ENCODE results near the gene OSBPL2. TPM values are rescaled to one million over a fixed set of nuclear protein-coding genes. Genes with fewer than 3 reads are reported as not detected.

OSBPL2 gene
- polyA plus RNA-seq, 1 donor (not counting 4 experiments of a cell fraction or from before 2014, with no cell fraction given), result 15.9 TPM

DNA sequence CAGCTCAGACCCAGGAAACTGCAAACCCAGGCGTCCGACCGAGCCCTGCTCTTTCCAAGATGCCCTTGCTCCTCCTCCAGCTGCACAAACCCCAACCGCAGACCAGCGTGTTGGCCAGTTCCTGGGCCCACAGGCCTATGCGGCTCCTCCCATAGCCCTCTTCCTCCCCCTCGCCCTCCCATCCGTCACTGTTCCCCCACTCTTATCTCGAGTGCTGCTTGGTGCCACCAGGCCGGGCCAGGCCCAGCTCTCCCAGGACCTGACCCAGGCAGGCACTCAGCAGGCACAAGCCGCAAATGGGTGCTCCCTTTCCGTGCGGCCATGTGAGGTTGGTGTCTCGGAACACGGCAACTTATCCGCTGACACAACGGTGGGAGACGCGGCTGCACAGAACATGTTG lies 93.0 kb downstream of the OSBPL2 start:
- Histone ChIP-seq H3K9ac (ENCODE audit: control insufficient read depth, extremely low read depth, insufficient read depth, low read length) (no peak overlapping the region), H3K4me3 (ENCODE audit: control insufficient read depth in 2 of 3, extremely low read depth in 1 of 3, insufficient read depth in 2 of 3, low read depth in 1 of 3, low read length in 3 of 3) (no peak overlapping the region), H2AFZ (ENCODE audit: control insufficient read depth, low read length) (no peak overlapping the region), H3K27me3 (ENCODE audit: control insufficient read depth, extremely low read depth, insufficient read depth, low read length) (no peaks in the 10 kb centered on the region), H3K27ac (ENCODE audit: control insufficient read depth, insufficient read depth, low read length) (no peak overlapping the region), H3K9me1 (ENCODE audit: control insufficient read depth, extremely low read depth, insufficient read depth, low read length) (no peaks in the 10 kb centered on the region), H3K36me3 (ENCODE audit: control insufficient read depth in 2 of 2, extremely low read depth in 1 of 2, insufficient read depth in 2 of 2, low read length in 2 of 2) (peaks cover 45 to 62% of the 10 kb centered on the region in 2 experiments), H3K4me2 (ENCODE audit: control insufficient read depth, extremely low read depth, insufficient read depth, low read depth, low read length) (no peak overlapping the region), H3K9me3 (ENCODE audit: control insufficient read depth, low read depth, low read length) (no peaks in the 10 kb centered on the region), H4K20me1 (ENCODE audit: control insufficient read depth, extremely low read depth, insufficient read depth, low read length) (no peaks in the 10 kb centered on the region), H3K4me1 (ENCODE audit: control insufficient read depth, extremely low read depth, insufficient read depth, low read length) (no peaks in the 10 kb centered on the region), H3K79me2 (ENCODE audit: control insufficient read depth, insufficient read depth, low read length) (no peaks in the 10 kb centered on the region)
- dilution Hi-C loops (cut with MboI; ENCODE audit: extremely low pct_ligation_motif_present, low sequenced_read_pairs), result no loop called here
- no peak for DNase-seq (ENCODE audit: low read depth, low spot score)
- no peak for FAIRE-seq
- TF ChIP-seq CTCF (optimal IDR thresholded peaks at IDR 0.05 in 1 of 3, IDR thresholded peaks at IDR 0.05 in 1 of 3, conservative IDR thresholded peaks at IDR 0.05 in 1 of 3; ENCODE audit: extremely low read depth in 1 of 3, insufficient read depth in 2 of 3, low read length in 3 of 3) (no peak), EZH2 (IDR thresholded peaks at IDR 0.05; ENCODE audit: low read length) (no peak)

- H2AFZ ChIP-seq (ENCODE audit: control insufficient read depth, low read length), result no peak overlapping the region
- DNase-seq (ENCODE audit: low read depth, low spot score), result no peak
- H3K4me2 ChIP-seq (ENCODE audit: control insufficient read depth, extremely low read depth, insufficient read depth, low read depth, low read length), result no peak overlapping the region
- H4K20me1 ChIP-seq (ENCODE audit: control insufficient read depth, extremely low read depth, insufficient read depth, low read length), result no peaks in the 10 kb centered on the region
- no peaks in the 10 kb centered on the region for H3K9me1 ChIP-seq (ENCODE audit: control insufficient read depth, extremely low read depth, insufficient read depth, low read length)
- peaks cover 2% of the 10 kb centered on the region for H3K79me2 ChIP-seq (ENCODE audit: control insufficient read depth, insufficient read depth, low read length)
- H3K9ac ChIP-seq (ENCODE audit: control insufficient read depth, extremely low read depth, insufficient read depth, low read length), result no peak overlapping the region
- no peaks in the 10 kb centered on the region for H3K4me1 ChIP-seq (ENCODE audit: control insufficient read depth, extremely low read depth, insufficient read depth, low read length)
- no peak overlapping the region for H3K27ac ChIP-seq (ENCODE audit: control insufficient read depth, insufficient read depth, low read length)
- TF ChIP-seq CTCF (optimal IDR thresholded peaks at IDR 0.05 in 1 of 3, IDR thresholded peaks at IDR 0.05 in 1 of 3, conservative IDR thresholded peaks at IDR 0.05 in 1 of 3; ENCODE audit: extremely low read depth in 1 of 3, insufficient read depth in 2 of 3, low read length in 3 of 3) (no peak), EZH2 (IDR thresholded peaks at IDR 0.05; ENCODE audit: low read length) (no peak)
- H3K9me3 ChIP-seq (ENCODE audit: control insufficient read depth, low read depth, low read length), result no peaks in the 10 kb centered on the region
- no peak for FAIRE-seq
- dilution Hi-C loops (cut with MboI; ENCODE audit: extremely low pct_ligation_motif_present, low sequenced_read_pairs), result no loop called here
- H3K36me3 ChIP-seq (ENCODE audit: control insufficient read depth in 2 of 2, extremely low read depth in 1 of 2, insufficient read depth in 2 of 2, low read length in 2 of 2), result peaks cover 46 to 62% of the 10 kb centered on the region in 2 experiments
- H3K27me3 ChIP-seq (ENCODE audit: control insufficient read depth, extremely low read depth, insufficient read depth, low read length), result no peaks in the 10 kb centered on the region
- no peak overlapping the region for H3K4me3 ChIP-seq (ENCODE audit: control insufficient read depth in 2 of 3, extremely low read depth in 1 of 3, insufficient read depth in 2 of 3, low read depth in 1 of 3, low read length in 3 of 3)
Observed at GRCh38 chr20:62332421-62332820, 94.1 kb downstream of the OSBPL2 start.

Data from keratinocyte (primary cell).